DND-41 (cell line): ENCODE results near the gene UNC13B.

Experiments
- ATAC-seq: fragments of 200-7000 bp; cut with Tn5 transposase; 3 replicates; pipeline ENCODE4 v1.9.1; 2021; ENCODE audit warnings: low read depth; ENCODE audit not compliant: insufficient read depth
- DNase-seq: peaks from one replicate; pipeline ENCODE4 v3.0.0-alpha.2; 2020
- H2AFZ ChIP-seq: 2 replicates; pipeline ENCODE4 v1.6.0; 2012; ENCODE audit warnings: low read depth, low read length
- H3K27ac ChIP-seq: 2 replicates; pipeline ENCODE4 v1.5.1; 2012; ENCODE audit warnings: low read length, inconsistent platforms
- H3K27me3 ChIP-seq: fragments of 200-600 bp; sonication (generic); 2 replicates; pipeline ENCODE4 v1.6.0; 2012; ENCODE audit warnings: low read length, mild to moderate bottlenecking, inconsistent platforms; ENCODE audit not compliant: insufficient read depth, poor library complexity
- H3K36me3 ChIP-seq: 2 replicates; pipeline ENCODE4 v1.5.1; 2012; ENCODE audit warnings: low read length, inconsistent platforms; ENCODE audit not compliant: insufficient read depth
- H3K4me1 ChIP-seq: 2 replicates; pipeline ENCODE4 v1.5.1; 2012; ENCODE audit warnings: mild to moderate bottlenecking, low read length; ENCODE audit not compliant: insufficient read depth
- H3K4me2 ChIP-seq: 2 replicates; pipeline ENCODE4 v1.6.0; 2012; ENCODE audit warnings: mild to moderate bottlenecking, moderate library complexity, low read length, inconsistent platforms; ENCODE audit not compliant: insufficient read depth
- H3K4me3 ChIP-seq, 2 experiments: fragments of 200-600 bp in 1 of 2; shearing (Covaris generic) in 1 of 2; 2 replicates each; pipeline ENCODE4 v1.5.1; 2012 to 2016; ENCODE audit warnings: inconsistent platforms in 2 of 2, low read length in 2 of 2, mild to moderate bottlenecking in 2 of 2, low read depth in 1 of 2, moderate library complexity in 1 of 2
- H3K79me2 ChIP-seq: 2 replicates; pipeline ENCODE4 v1.6.0; 2012; ENCODE audit warnings: low read length, inconsistent platforms; ENCODE audit not compliant: insufficient read depth
- H3K9ac ChIP-seq: 2 replicates; pipeline ENCODE4 v1.6.0; 2012; ENCODE audit warnings: low read depth, mild to moderate bottlenecking, inconsistent platforms, low read length, moderate library complexity
- H3K9me3 ChIP-seq: 2 replicates; pipeline ENCODE4 v1.5.1; 2012; ENCODE audit warnings: low read length, moderate library complexity, mild to moderate bottlenecking, inconsistent platforms; ENCODE audit not compliant: insufficient read depth, severe bottlenecking
- H4K20me1 ChIP-seq: 2 replicates; pipeline ENCODE4 v1.6.0; 2012; ENCODE audit warnings: low read length; ENCODE audit not compliant: insufficient read depth
- CTCF ChIP-seq: IDR thresholded peaks from 2 replicates; pipeline ENCODE4 v1.5.1; 2012; ENCODE audit warnings: borderline replicate concordance, low read length, moderate library complexity, mild to moderate bottlenecking; ENCODE audit not compliant: poor library complexity, severe bottlenecking; ENCODE audit errors: extremely low read depth
- EZH2 ChIP-seq: IDR thresholded peaks from 3 replicates; pipeline ENCODE4 v1.6.1; 2012; ENCODE audit warnings: borderline replicate concordance, low read depth, mild to moderate bottlenecking, moderate library complexity, low read length, inconsistent platforms; ENCODE audit not compliant: severe bottlenecking

The UNC13B gene

GRCh38 chr9:35397923-35398322 is 236.1 kb downstream of the UNC13B start:
- Histone ChIP-seq H3K79me2 (no peaks in the 10 kb centered on the region), H3K9me3 (no peaks in the 10 kb centered on the region), H3K27ac (no peak overlapping the region), H3K27me3 (peaks cover 3% of the 10 kb centered on the region), H3K36me3 (no peaks in the 10 kb centered on the region), H3K9ac (no peak overlapping the region), H3K4me1 (no peaks in the 10 kb centered on the region), H2AFZ (no peak overlapping the region), H3K4me3 (no peak overlapping the region), H3K4me2 (no peak overlapping the region), H4K20me1 (no peaks in the 10 kb centered on the region)
- no peak for TF ChIP-seq CTCF
- TF ChIP-seq EZH2: no peak
- no peak for ATAC-seq
- DNase-seq: no peak

GRCh38 chr9:35398651-35399335 is 237.0 kb downstream of the UNC13B start:
- TF ChIP-seq EZH2 (no peak), CTCF (no peak)
- Histone ChIP-seq H3K27me3 (peaks cover 3% of the 10 kb centered on the region), H3K4me3 (no peak overlapping the region), H3K36me3 (no peaks in the 10 kb centered on the region), H2AFZ (no peak overlapping the region), H3K9ac (no peak overlapping the region), H4K20me1 (no peaks in the 10 kb centered on the region), H3K4me1 (no peaks in the 10 kb centered on the region), H3K27ac (no peak overlapping the region), H3K4me2 (no peak overlapping the region), H3K79me2 (no peaks in the 10 kb centered on the region), H3K9me3 (no peaks in the 10 kb centered on the region)
- no peak for DNase-seq
- no peak for ATAC-seq

GRCh38 chr9:35404865-35405264 is 243.1 kb downstream of the UNC13B start:
- Histone ChIP-seq H3K36me3 (no peaks in the 10 kb centered on the region), H2AFZ (no peak overlapping the region), H3K27ac (no peak overlapping the region), H3K9ac (no peak overlapping the region), H4K20me1 (no peaks in the 10 kb centered on the region), H3K9me3 (no peaks in the 10 kb centered on the region), H3K27me3 (no peaks in the 10 kb centered on the region), H3K4me3 (no peak overlapping the region), H3K4me2 (no peak overlapping the region), H3K79me2 (no peaks in the 10 kb centered on the region), H3K4me1 (no peaks in the 10 kb centered on the region)
- ATAC-seq (no peak), DNase-seq (no peak)
- TF ChIP-seq EZH2: no peak
- TF ChIP-seq CTCF: no peak
